Ishikawa (cell line): ENCODE measurements around the gene ZIC2.

ENCODE experiments used
- YY1 ChIP-seq: IDR thresholded peaks from 2 replicates; pipeline ENCODE4 v1.6.1; 2012; ENCODE audit warnings: low read depth
- TF ChIP-seq, protein P1 (sequence below): IDR thresholded peaks from 2 replicates; pipeline ENCODE4 v1.6.1; 2012; ENCODE audit warnings: low read depth, mild to moderate bottlenecking

- TF ChIP-seq, protein P1, sequence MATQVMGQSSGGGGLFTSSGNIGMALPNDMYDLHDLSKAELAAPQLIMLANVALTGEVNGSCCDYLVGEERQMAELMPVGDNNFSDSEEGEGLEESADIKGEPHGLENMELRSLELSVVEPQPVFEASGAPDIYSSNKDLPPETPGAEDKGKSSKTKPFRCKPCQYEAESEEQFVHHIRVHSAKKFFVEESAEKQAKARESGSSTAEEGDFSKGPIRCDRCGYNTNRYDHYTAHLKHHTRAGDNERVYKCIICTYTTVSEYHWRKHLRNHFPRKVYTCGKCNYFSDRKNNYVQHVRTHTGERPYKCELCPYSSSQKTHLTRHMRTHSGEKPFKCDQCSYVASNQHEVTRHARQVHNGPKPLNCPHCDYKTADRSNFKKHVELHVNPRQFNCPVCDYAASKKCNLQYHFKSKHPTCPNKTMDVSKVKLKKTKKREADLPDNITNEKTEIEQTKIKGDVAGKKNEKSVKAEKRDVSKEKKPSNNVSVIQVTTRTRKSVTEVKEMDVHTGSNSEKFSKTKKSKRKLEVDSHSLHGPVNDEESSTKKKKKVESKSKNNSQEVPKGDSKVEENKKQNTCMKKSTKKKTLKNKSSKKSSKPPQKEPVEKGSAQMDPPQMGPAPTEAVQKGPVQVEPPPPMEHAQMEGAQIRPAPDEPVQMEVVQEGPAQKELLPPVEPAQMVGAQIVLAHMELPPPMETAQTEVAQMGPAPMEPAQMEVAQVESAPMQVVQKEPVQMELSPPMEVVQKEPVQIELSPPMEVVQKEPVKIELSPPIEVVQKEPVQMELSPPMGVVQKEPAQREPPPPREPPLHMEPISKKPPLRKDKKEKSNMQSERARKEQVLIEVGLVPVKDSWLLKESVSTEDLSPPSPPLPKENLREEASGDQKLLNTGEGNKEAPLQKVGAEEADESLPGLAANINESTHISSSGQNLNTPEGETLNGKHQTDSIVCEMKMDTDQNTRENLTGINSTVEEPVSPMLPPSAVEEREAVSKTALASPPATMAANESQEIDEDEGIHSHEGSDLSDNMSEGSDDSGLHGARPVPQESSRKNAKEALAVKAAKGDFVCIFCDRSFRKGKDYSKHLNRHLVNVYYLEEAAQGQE: no peak
- no peak for TF ChIP-seq YY1
Measured at GRCh38 chr13:99996381-99996973, 14.9 kb downstream of the ZIC2 start.
